Endothelial cell of umbilical vein (primary cell): ENCODE results near the gene MAGED1.

ENCODE experiments used
- CTCF ChIP-seq, 2 donors: IDR thresholded peaks; 1 replicate in 1 of 2; 2 replicates in 1 of 2; pipeline ENCODE4 v1.5.1; 2011; ENCODE audit warnings: low read length in 2 of 2, mild to moderate bottlenecking in 2 of 2, moderate library complexity in 2 of 2, control low read depth in 1 of 2, inconsistent platforms in 1 of 2, low read depth in 1 of 2; ENCODE audit not compliant: insufficient read depth in 1 of 2; ENCODE audit errors: extremely low read depth in 1 of 2
- MAX ChIP-seq: IDR thresholded peaks from 2 replicates; pipeline ENCODE4 v1.6.1; 2011; ENCODE audit not compliant: insufficient read depth, insufficient read length
- MYC ChIP-seq: IDR thresholded peaks from one replicate; pipeline ENCODE4 v1.6.1; 2011; ENCODE audit warnings: mild to moderate bottlenecking, low read depth, low read length
- POLR2A ChIP-seq: IDR thresholded peaks from 2 replicates; pipeline ENCODE4 v1.6.1; 2012; ENCODE audit warnings: low read depth, mild to moderate bottlenecking, control low read depth, low read length
- POLR2AphosphoS5 ChIP-seq: IDR thresholded peaks from 2 replicates; pipeline ENCODE4 v1.6.1; 2012; ENCODE audit warnings: low read depth, mild to moderate bottlenecking, control low read depth, low read length, moderate library complexity; ENCODE audit not compliant: insufficient read depth

- TF ChIP-seq CTCF (IDR thresholded peaks at IDR 0.05; ENCODE audit: extremely low read depth in 1 of 2, insufficient read depth in 1 of 2, low read depth in 1 of 2, low read length in 2 of 2) (no peak), MYC (no peak), POLR2A (no peak), POLR2AphosphoS5 (no peak), MAX (no peak)
Measured at GRCh38 chrX:51905711-51906110, 12.3 kb downstream of the MAGED1 start.
